GM12891 (cell line): ENCODE data around the gene NACC2.

ENCODE experiments used
- PAX5 ChIP-seq: IDR thresholded peaks from 2 replicates; pipeline ENCODE4 v1.6.1; 2011; ENCODE audit warnings: low read length, moderate library complexity, mild to moderate bottlenecking; ENCODE audit not compliant: insufficient read depth, severe bottlenecking
- POLR2A ChIP-seq: IDR thresholded peaks from 2 replicates; pipeline ENCODE4 v1.6.1; 2011; ENCODE audit warnings: low read depth, low read length, control low read depth
- POLR2AphosphoS5 ChIP-seq: IDR thresholded peaks from 2 replicates; pipeline ENCODE4 v1.6.1; 2011; ENCODE audit warnings: low read depth, low read length, control low read depth
- TAF1 ChIP-seq: IDR thresholded peaks from 2 replicates; pipeline ENCODE4 v1.6.1; 2011; ENCODE audit warnings: low read depth, low read length, control low read depth

DNA sequence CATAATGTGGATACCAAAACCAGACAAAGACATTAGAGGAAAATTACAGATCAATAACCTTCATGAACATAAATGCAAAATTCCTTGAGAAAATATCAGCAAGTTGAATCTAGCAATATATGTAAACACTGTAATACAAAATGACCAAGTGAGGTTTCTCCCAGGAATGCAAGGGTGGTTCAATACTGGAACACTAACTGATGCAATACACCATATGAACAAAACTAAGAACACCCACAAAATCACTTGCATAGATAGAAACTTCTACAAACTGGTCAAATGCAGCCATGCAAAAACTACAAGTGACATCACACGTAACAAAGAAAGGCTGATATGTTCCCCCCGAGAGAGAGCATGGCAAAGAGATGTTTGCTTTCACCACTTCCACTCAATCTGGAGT is 55.6 kb downstream of the NACC2 start:
- no peak for TF ChIP-seq POLR2A
- TF ChIP-seq POLR2AphosphoS5: no peak
- no peak for TF ChIP-seq PAX5
- TF ChIP-seq TAF1: no peak
